ENCODE data around the gene OLIG1. TPM values are rescaled to one million over a fixed set of nuclear protein-coding genes. Genes with fewer than 3 reads are reported as not detected.

The OLIG1 gene
- total and polyA plus RNA-seq, 2 of the 8 experiments (the other 6 are each of a cell fraction or from before 2014, with no cell fraction given), result 0.65 to 1.2 TPM

- H3K27ac ChIP-seq (ENCODE audit: low read depth, low read length), result no peak overlapping the region
- no peak overlapping the region for H3K56ac ChIP-seq (replicated peaks; ENCODE audit: insufficient read length, low read depth, low read length)
- H4K20me1 ChIP-seq (replicated peaks in 1 of 2; ENCODE audit: control insufficient read depth in 1 of 2, insufficient read depth in 2 of 2, low read length in 2 of 2), result no peaks in the 10 kb centered on the region
- H2BK15ac ChIP-seq (ENCODE audit: low read length), result no peak overlapping the region
- no peaks in the 10 kb centered on the region; a peak in 1 of 7 replicates for H3K4me1 ChIP-seq (replicated peaks in 1 of 4; ENCODE audit: control insufficient read depth in 3 of 4, insufficient read depth in 4 of 4, low read length in 3 of 4)
- ChIA-PET CTCF (ENCODE audit: partially characterized antibody) (interaction anchor here (2.1 kb wide), 1 partner anchor 60 kb away, joined by 6 read pairs; no protein-coding TSS in a partner anchor), POLR2A (ENCODE audit: partially characterized antibody) (no interaction called here)
- H3K23me2 ChIP-seq (ENCODE audit: low read depth, low read length), result no peaks in the 10 kb centered on the region; the same call in 1 of the 2 replicates
- H3K27me3 ChIP-seq (replicated peaks in 1 of 4; ENCODE audit: control insufficient read depth in 3 of 4, extremely low read depth in 1 of 4, insufficient read depth in 3 of 4, low read length in 3 of 4), result peaks cover 0 to 38% (median 24%) of the 10 kb centered on the region in 4 experiments; a peak in 6 of 7 replicates
- no peak overlapping the region for H3K23ac ChIP-seq (ENCODE audit: insufficient read length)
- no peak overlapping the region for H3K4me3 ChIP-seq (ENCODE audit: extremely low read depth in 1 of 4, insufficient read depth in 2 of 4, low read depth in 3 of 4, low read length in 4 of 4)
- H3K9me3 ChIP-seq (ENCODE audit: insufficient read depth in 2 of 2, low read depth in 1 of 2, low read length in 1 of 2), result no peaks in the 10 kb centered on the region
- no peak overlapping the region for H2BK12ac ChIP-seq (ENCODE audit: low read depth, low read length)
- H2BK20ac ChIP-seq (ENCODE audit: low read length), result no peak overlapping the region
- H3K79me1 ChIP-seq (ENCODE audit: low read depth, low read length), result no peaks in the 10 kb centered on the region
- FAIRE-seq, result no peak
- H3K4me2 ChIP-seq (ENCODE audit: insufficient read depth in 1 of 2, low read depth in 2 of 2, low read length in 2 of 2), result no peak overlapping the region
- no peak overlapping the region for H4K5ac ChIP-seq (ENCODE audit: insufficient read length, low read depth, low read length)
- WGBS, 2 experiments (ENCODE audit: extremely low coverage in 1 of 2, insufficient coverage in 1 of 2, insufficient read length in 1 of 2, insufficient replicate concordance in 2 of 2, low coverage in 1 of 2, low lambda C conversion rate in 2 of 2, missing lambda C conversion rate in 1 of 2), result 95% methylated on average over 4 of the region's 4 CpGs; no CpG with 5 or more reads in 1 of the 2 experiments
- H3K4ac ChIP-seq (replicated peaks; ENCODE audit: insufficient read length, low read depth, low read length), result no peak overlapping the region
- no peak overlapping the region for H2BK5ac ChIP-seq (ENCODE audit: low read depth, low read length)
- no peak overlapping the region for H3K9ac ChIP-seq (replicated peaks in 1 of 4; ENCODE audit: extremely low read depth in 1 of 4, low read depth in 3 of 4, low read length in 3 of 4)
- H3K79me2 ChIP-seq (ENCODE audit: control insufficient read depth in 1 of 2, insufficient read depth in 2 of 2, low read length in 2 of 2), result no peaks in the 10 kb centered on the region
- H2BK120ac ChIP-seq (replicated peaks; ENCODE audit: low read depth, low read length), result no peak overlapping the region
- H3K14ac ChIP-seq (ENCODE audit: insufficient read length), result no peak overlapping the region
- H4K8ac ChIP-seq (ENCODE audit: extremely low read depth, insufficient read depth, low read length), result no peak overlapping the region
- H3K36me3 ChIP-seq (ENCODE audit: control insufficient read depth in 2 of 4, insufficient read depth in 4 of 4, low read length in 3 of 4), result no peaks in the 10 kb centered on the region
- no peak overlapping the region for H2AK5ac ChIP-seq (ENCODE audit: low read depth, low read length)
- DNase-seq (ENCODE audit: low read depth in 1 of 2, low spot score in 2 of 2), result no peak
- no peak overlapping the region for H2AFZ ChIP-seq (ENCODE audit: low read length)
- H3K18ac ChIP-seq (ENCODE audit: extremely low read depth, low read length), result no peak overlapping the region
- no peak overlapping the region for H4K91ac ChIP-seq (replicated peaks; ENCODE audit: insufficient read length, low read length)
- TF ChIP-seq SRF (IDR thresholded peaks at IDR 0.05; ENCODE audit: low read depth, low read length), result no peak
- no peak for TF ChIP-seq CHD1 (IDR thresholded peaks at IDR 0.05; ENCODE audit: low read depth, low read length)
- no peak for TF ChIP-seq EZH2 (IDR thresholded peaks at IDR 0.05; ENCODE audit: low read depth, low read length, severe bottlenecking)
- TF ChIP-seq CBX8 (IDR thresholded peaks at IDR 0.05; ENCODE audit: borderline replicate concordance, low read depth, low read length), result no peak
- no peak for TF ChIP-seq RFX5 (IDR thresholded peaks at IDR 0.05; ENCODE audit: borderline replicate concordance, low read depth, low read length)
- no peak for TF ChIP-seq MAFK (IDR thresholded peaks at IDR 0.05; ENCODE audit: low read depth, low read length)
- no peak for TF ChIP-seq POLR2AphosphoS5 (IDR thresholded peaks at IDR 0.05; ENCODE audit: low read depth, low read length)
- TF ChIP-seq SIX5 (IDR thresholded peaks at IDR 0.05; ENCODE audit: low read depth, low read length), result no peak
- no peak for TF ChIP-seq BACH1 (IDR thresholded peaks at IDR 0.05; ENCODE audit: low read length)
- no peak for TF ChIP-seq SAP30 (IDR thresholded peaks at IDR 0.05; ENCODE audit: insufficient read depth, insufficient replicate concordance, low read length)
- no peak for TF ChIP-seq TBP (IDR thresholded peaks at IDR 0.05; ENCODE audit: low read depth, low read length)
- no peak for TF ChIP-seq EP300 (IDR thresholded peaks at IDR 0.05; ENCODE audit: borderline replicate concordance in 1 of 2, low read depth in 2 of 2, low read length in 2 of 2)
- no peak for TF ChIP-seq NANOG (IDR thresholded peaks at IDR 0.05; ENCODE audit: insufficient read depth, low read depth, low read length, poor library complexity, severe bottlenecking)
- TF ChIP-seq, protein P1, sequence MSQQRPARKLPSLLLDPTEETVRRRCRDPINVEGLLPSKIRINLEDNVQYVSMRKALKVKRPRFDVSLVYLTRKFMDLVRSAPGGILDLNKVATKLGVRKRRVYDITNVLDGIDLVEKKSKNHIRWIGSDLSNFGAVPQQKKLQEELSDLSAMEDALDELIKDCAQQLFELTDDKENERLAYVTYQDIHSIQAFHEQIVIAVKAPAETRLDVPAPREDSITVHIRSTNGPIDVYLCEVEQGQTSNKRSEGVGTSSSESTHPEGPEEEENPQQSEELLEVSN (IDR thresholded peaks at IDR 0.05), result no peak
Observed at GRCh38 chr21:33061233-33061632, 8.7 kb upstream of the OLIG1 start.

All from H1 (cell line).